GF-D8 (cell line): ENCODE results near the gene GNG3.

Experiments
- DNase-seq: peaks from one replicate; lab custom pipeline; 2025; lab: John Stamatoyannopoulos, UW

Gene GNG3

DNA sequence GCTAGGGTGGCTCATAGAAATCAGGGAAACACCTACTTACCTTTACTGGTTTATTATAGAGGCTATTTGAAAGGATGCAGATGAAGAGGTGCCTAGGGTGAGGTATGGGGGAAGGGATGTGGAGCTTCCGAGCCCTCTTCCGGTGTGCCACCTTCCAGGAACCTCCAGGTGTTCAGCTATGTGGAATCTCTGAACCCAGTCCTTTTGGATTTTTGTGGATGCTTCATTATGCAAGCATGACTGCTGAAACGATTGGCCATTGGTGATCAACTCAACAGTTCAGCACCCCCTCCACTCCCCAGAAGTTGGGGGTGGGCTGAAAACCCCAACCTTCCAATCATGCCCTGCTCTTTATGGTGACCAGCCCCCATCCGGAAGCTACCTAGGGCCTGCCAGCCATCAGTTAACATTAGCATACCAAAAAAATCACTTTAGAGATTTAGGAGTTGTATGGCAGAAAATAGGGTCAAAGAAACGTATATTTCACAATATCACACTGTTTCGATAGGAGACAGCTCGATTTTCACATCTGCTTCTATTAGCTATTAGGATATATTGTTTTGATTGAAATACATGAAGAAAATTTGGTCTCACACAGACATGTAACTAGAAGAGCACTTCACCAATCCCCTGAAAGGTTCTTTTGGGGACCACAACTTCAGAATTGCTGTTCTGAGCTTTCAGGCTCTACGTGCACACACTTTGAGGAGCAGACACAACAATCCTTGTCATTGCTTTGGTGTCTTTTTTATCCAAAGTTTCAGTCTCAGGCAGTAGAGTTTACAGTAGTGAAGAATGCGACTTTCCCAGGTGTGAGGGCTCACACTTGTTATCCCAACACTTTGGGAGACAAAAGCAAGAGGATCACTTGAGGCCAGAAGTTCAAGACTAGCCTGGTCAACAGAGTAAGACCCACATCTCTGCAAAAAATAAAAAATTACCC, 50.6 kb downstream of the GNG3 start:
- DNase-seq, result no peak
